Stimulated activated CD4-positive, alpha-beta T cell treated with anti-CD3 and anti-CD28 coated beads, TNF-alpha, amount 100 ng/mL, for 4 hours (primary cell): ENCODE results near the gene TPPP3.

ENCODE experiments used
- DNase-seq, 3 experiments: peaks; one replicate each; pipeline ENCODE4 v3.0.0-alpha.2; 2020; ENCODE audit warnings: low read depth in 3 of 3

Gene TPPP3

DNA sequence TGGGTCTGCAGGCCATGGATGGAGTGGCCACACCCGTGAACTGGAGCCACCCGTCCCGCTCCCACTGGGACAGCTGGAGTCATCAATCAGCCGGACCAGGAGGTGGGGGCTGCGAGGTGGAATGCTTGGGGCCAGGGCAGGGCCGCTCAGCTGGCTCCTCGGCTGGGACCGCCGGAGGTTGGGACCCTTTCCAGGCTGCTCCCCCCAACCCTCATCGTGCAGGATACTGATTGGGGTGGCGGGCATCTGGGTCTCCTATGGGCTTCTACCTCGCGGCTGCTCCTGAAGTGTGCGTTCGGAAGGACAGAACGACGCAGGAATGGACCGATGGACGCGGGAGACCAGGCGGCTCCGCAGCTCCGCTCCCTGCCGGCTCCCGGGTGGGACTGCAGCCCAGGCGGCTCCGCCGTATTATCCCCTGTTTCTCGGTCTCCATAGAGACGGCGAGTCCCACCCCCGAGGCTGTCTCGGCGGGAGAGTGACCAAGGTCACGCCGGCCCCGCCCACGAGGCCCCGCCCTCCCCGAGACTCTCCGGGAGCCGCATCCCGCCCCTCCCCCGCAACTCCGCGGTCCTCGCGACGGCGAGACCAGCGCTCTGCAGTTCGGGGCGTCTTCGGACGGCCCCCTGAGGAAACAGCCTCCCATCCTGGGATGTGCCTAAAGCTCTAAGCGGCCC, at the start of gene TPPP3:
Gene TPPP3, minus strand, starts transcription at position 388 of the 677 bp plus-strand sequence. CDS start 2,387 bp downstream, outside the sequence.
- DNase-seq, result no peak

DNA sequence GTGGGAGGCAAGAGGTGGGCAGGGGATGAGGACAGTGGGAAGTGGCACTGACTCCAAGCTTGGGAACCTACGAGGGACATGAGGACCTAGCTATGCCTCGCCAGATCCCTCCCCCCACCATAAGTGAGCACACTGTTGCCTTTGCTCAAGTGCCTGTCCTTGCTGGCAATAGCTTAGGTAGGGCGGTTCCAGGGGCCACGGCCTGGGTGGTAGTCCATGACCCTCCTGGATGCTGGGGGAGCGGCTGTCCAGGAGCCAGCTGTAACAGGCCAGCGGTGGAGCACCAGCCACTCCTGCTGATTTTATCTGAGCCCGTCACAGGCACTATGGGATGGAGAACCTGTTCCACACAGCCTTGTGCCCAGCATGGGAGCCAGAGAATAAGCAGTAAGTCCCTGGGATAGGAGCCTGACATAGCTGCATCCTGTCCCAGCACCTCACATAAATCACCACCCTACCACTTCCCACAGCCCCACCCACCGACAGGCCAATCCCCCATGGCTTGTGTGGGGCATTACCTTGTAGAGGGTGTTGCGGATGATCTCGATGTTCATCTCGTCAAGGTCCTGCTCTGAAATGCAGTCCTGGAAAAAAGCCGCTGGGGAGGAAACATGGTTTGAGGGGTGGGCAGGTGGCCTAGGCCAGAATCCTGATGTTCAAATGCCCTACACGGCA, 49.4 kb upstream of the TPPP3 start:
- DNase-seq, result no peak

DNA sequence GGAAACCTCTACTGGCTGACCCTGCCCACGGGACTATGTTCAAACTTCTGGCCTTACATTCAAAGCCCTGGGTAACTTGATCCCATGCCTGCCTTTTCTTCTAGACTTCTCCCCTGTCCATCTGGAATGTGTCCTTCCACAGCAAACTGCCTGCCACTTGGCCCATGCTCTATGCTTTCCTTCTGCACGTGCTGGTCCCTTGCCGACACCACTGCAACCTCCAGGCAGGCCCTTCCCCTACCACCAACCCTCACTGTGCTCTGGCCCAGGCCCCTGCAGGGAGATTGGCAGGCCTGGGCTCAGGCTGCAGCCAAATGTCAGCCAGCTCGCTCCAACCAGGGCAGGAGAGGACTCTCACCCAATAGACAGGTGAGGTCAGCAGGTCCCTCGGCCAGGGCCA, 48.6 kb upstream of the TPPP3 start:
- DNase-seq, result no peak

DNA sequence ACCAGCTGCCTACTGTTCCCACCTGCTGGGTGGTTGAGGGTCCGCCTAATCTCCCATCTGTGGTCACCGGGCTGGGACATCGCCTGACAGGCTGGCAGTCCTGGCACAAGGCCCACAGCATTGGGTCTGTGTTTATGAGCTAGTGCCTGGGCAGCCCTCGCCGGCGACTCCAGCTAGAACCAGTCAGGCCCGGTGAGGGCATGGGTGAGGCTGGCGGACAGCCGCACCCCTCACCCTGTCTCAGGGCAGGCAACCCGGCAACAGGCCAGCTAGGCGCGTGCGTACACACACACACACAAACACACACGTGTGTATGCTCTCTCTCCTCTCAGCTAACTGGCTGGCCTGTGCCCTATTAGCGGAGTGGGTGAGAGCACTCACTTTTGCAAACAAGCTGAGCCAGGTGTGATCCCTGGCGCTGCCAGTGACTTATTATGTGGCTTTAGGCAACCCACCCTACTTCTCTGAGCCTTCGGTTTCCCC, 48.0 kb upstream of the TPPP3 start:
- no peak for DNase-seq

DNA sequence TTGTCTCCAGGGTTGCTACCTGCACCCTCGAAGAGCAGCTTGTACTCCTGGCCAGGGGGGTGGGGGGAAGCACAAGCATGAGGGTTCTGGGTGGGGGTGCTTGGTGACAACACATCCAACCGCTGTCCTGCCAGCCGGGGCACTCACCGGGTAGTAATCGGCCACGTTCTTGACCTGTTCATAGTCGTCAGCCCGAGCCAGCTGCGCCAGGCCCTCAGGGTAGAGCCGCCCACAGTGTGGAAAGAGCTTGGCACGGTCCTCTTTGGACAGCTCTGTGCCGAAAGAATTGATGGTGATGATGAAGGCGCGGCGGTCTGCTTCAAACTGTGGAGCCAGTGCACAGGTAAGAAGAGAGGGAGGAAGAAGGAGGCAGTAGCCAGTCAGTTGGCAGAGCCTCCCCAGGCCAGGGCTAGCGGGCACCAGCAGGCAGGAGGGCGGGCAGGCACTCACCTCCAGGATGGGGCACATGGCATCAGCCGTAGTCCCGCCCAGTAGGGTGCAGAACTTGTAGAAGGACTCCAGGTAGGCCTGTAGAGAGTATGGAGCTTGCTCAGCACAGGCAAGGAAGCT, 45.6 kb upstream of the TPPP3 start:
- DNase-seq, result no peak

DNA sequence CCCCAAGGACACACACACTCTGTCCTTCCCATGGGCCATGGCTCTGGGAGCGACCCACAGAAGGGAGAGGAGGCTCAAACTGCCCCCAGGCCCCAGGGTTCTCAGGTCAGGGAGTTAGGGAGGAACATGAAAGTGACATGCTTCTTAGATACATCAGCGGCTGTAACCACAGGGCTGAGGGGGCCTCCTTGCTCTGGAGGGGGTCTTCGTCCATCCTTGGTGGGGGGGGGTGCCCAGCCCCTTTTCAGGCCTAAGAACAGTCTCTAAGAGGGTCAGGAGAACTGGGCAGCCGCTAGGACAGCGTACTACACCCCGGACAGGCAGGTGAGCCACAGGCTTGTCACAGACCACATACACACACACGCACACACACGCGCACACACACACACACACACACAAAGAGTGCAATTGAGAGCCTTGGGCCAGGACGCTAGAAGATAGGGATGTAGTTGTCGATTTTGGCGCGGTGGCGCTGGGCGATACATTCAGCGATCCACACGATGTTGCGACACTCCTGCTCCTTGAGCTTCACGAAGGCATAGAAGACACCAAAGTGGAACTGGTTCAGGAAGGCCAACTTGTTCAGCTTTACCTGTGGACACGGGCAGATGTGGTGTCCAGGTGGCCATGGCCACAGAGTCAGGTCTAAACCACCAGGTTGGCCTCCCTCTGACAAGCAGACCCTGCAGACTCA, 44.9 kb upstream of the TPPP3 start:
- no peak for DNase-seq

DNA sequence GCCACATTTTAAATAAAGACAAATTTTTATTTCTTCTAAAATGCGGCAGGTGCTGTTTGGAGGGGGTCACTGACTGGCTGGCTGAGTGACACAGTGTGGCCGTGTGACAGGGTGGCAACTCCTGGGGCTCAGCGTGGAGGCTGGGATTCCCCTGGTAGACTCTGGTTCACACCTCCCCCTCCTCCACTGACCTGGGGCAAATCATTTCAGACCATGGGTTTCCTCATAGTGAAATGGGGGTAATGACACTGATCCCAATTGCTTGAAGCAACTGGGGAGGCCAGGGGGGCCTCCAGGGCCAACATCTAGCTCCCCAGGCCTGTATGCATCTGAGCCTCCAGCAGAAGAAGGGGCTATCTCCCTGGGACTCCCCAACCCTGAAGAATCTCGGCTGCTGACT, 44.2 kb upstream of the TPPP3 start:
- DNase-seq, result no peak

DNA sequence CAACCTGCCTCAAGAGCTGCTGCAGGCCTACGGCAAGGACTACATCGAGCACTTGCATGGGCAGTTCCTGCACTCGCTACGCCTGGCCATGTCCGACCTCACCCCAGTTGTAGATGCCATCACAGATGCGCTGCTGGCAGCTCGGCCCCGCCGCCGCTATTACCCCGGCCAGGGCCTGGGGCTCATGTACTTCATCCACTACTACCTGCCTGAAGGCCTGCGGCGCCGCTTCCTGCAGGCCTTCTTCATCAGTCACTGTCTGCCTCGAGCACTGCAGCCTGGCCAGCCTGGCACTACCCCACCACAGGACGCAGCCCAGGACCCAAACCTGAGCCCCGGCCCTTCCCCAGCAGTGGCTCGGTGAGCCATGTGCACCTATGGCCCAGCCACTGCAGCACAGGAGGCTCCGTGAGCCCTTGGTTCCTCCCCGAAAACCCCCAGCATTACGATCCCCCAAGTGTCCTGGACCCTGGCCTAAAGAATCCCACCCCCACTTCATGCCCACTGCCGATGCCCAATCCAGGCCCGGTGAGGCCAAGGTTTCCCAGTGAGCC, 43.4 kb upstream of the TPPP3 start:
- no peak for DNase-seq

DNA sequence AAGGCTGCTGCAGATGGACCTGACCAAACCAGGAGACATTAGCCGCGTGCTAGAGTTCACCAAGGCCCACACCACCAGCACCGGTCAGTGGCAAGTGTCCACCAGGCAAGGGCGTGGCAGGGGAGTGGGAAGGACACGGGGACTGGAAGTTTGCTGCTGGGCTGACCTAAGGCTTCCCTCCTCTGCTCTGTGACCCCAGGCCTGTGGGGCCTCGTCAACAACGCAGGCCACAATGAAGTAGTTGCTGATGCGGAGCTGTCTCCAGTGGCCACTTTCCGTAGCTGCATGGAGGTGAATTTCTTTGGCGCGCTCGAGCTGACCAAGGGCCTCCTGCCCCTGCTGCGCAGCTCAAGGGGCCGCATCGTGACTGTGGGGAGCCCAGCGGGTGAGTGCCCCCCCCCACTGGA, 42.5 kb upstream of the TPPP3 start:
- DNase-seq, result no peak

DNA sequence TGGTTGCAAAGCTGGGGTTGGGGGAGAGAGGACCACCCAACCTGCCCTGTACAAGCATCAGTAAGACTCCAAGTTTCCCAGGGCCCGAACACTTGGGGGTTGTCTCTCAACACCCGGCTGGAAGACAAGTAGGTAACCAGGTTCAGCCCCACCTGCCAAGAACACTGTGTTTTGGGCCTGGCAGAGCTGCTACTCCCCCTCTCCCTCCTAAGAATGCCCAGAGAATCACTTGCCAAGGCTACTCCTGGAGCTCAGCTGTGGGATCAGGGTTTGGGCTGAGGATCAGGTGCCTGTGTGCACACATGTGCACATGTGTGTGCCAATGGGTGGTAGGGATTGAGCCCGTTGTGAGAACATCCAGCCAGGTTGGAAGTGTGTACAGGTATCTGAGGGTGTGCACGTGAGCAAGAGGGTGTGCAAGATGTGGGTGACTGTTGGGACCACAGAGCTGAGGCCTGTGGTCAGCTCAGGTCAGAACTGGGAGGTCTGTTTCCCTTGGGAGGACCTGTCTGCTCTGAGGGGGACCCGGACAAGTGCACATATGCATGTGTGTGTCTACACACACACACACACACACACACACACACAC, 39.9 kb upstream of the TPPP3 start:
- DNase-seq, result no peak

DNA sequence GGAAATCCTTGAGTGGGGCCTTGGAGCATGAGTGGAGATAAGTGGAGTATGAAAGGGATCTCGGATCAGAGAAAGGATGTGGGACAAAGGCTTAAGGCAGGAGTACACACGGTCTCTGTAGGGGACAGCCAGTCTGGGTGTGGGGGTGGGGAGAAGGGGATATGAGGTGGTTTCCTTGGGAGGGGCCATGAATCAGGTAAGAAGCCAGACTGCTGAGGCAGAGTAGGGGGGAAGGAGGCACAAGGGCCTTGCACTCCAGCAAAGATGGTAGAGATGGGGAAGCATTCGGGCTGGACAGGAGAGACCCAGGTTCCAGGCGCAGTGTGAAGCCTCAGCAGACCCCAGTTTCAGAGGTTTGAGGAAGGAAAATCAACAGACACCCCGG, 39.2 kb upstream of the TPPP3 start:
- no peak for DNase-seq

DNA sequence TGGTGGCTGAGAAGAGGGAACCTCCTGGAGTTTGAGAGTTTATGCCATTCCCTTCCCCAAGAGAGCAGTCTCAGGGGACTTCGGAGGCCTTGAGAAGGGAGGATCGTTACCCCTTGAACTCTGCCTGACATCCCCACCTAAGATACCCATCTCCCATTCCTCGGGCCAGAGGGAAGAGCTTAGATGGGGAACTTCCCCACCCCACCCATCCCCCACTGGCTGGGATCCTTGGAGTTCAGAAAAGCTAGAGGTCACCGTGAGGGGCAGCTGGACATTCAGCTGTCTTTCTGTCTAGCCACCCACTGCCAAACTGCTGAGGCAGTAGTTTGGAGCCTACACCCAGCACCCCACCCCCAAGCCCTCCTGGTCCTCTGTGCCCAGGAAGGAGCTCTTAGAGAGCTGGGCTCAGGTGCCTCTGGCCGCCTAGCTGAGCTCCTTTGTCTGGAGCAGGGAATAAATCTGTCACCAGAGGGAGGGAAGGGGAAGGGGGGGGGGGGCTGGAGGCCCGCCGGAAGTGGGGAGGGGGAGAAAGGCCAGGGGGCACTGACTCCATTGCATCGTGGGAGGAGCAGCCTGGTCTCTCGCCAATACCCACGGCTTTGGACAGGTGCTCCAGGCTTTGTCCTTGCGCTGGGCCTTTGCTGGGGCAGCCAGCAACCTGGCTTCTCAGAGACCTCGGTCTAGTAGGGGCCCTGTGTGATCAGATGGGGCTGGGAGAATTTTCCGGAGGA, 38.6 kb upstream of the TPPP3 start:
- no peak for DNase-seq

DNA sequence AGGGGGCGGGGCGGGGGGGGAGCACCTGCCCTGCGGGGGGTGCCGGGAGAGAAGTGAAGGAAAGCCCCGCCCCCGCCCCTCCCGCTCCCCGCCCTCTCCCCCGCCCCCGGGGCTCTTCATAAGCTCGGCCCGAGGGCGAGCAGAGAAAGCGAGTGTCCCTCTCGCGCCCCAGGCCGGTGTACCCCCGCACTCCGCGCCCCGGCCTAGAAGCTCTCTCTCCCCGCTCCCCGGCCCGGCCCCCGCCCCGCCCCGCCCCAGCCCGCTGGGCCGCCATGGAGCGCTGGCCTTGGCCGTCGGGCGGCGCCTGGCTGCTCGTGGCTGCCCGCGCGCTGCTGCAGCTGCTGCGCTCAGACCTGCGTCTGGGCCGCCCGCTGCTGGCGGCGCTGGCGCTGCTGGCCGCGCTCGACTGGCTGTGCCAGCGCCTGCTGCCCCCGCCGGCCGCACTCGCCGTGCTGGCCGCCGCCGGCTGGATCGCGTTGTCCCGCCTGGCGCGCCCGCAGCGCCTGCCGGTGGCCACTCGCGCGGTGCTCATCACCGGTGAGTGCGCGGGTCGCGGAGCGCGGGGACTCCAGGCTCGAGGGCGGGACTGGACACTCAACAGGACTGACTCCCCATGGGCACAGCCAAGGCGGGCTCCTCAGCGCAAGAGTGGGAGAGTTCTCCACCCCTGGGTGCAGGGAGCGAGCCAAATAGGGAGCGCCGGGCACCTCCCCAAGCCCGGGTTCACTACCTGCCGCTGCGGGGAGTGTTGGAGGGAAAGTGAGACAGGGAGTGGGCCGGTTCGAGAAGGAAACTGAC, 37.9 kb upstream of the TPPP3 start, which contains the start of gene HSD11B2:
Gene HSD11B2, plus strand, starts transcription at position 145 of the 798 bp plus-strand sequence. Its CDS starts 128 bp downstream, at position 273.
- peak in 2 of 3 experiments; percentile 16 to 26 for DNase-seq

DNA sequence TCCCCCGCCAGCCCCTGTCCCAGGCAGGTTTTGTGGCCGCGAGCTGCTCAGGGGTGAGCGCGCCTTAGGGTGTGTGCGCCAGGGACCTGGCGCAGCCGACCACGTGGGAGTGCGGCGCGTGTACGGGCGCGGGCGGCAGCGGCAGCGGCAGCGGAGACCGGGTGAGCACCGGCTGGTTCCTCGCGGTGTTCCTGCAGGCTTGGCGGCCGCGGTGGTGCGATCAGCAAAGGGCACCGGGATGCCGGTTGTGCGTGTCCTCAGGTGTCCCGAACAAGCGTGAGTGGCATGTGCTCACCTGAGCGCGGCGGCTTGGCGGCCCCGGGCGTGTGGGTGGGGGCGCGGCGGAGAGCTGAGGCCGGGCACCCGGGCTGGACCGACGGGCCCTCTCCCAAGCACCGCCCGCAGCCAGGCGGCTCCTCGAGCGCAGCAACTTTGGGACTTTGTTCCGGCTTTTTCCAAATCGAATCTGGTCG, 37.2 kb upstream of the TPPP3 start:
- peak in 2 of 3 experiments; percentile 26 to 33 for DNase-seq

DNA sequence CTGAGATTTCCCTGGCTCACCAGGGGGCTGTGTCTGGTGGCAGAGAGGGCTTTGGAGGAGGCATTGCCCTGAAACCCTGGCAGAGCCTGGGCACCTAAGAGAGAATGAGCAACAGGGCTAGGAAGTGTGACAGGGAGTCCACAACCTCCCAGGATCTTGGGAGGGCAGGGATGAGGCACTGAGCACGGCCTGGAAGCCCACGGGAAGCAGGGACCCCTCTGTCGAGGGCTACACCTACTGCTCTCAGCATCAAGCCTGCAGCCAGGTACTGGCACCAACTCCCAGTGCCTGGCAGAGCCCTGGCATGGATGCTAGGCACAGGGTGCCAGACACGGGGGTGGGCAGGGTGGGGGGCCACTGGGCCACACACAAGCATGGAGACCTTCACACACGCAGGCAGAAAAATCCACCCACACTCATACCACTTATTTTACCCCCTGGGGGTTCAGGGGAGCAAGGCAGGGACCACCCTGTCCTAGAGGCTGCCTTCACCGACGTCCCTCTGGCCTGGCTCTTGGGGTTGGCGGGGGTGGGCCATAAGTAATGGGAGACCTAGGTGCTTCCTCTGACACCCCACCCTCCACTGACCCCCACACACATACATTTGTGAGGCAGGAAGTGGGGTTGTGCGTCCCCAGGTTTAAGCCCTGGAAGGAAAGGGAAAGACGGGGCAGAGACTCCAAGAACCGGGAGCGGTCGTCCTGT, 36.7 kb upstream of the TPPP3 start:
- DNase-seq, result no peak

DNA sequence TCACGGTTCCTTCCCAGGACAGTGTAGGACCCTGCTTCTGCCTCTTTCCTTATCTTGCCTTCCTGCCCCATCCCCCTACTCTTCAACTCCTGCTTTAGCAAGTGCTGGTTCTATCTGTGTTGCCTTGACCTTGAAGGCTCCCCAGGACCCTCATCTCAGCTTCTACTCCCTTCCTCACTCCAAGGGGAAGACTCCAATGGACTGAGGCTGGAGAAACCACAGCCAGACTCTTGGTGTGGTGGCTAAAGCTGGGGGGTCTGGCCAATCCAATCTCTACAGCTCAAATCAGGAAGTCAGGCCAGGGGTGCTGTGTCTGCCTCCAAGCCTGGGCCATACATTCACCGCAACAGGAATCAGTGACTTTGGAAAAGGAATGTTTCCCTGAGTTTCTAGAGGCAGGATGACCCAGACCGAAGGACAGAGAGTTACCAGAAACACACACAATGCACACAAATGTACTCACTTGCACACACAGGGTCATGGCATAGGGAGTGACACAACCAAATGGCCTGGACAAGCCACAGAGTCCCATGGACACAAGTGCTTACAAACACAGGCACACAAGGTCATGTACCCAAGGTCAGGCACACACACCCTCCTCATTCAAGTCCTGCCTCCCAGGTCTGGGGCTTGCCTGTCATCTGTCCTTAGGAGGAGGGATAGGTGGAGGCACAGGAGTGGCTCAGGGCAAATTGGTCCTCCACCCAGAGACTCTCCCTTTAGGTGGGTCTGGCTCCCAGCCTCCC, 35.9 kb upstream of the TPPP3 start:
- no peak for DNase-seq

DNA sequence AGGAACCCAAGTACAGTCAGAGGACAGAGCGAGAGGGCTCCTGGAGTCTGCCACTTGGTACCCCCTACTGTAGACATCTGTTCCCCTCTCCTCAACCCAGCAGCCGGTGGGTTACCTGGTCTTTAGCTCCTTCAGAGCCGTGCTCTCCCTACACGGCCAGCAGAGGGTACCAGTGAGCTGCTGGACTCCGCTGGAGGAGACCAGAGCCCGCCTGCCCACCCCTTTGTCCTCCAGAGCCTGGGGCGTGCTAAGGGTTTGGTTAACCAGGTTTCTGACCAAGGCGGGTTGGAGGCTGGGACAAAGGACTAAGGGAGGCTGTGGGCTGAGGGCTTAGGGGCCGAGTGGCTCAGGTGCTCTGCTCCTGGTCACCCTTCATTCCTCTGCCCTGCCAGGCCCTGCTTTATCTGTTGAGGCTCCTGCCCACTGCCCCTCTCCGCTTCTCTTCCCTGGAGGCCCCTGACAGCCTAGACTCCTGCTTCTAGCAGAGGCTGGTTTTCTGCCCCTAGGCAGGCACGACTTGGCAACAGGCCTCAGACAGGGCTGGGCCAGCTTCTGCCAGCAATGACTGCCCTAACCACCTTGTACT, 34.9 kb upstream of the TPPP3 start:
- peak in 2 of 3 experiments; percentile 21 to 37 for DNase-seq

DNA sequence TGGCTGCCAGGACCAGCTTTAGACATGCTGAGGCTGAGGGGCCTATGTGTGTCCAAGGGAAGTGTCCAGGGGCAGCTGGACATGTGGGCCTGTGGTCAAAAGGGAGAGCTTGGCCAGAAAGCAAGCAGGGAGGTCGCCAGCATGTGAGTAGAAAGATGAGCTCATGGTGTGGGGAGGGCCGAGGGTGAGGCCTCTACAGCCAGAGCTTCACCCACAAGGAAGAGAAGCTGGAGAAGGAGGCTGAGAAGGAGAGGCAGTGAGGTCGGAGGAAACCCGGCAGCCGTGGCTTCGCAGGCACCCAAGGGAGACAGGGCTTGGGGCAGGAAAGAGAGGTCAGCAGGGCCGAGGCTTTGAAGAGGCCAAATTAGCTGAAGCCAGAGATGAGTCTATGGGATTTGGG, 33.7 kb upstream of the TPPP3 start:
- no peak for DNase-seq
